ENCODE measurements around the gene NTPCR. TPM values are rescaled to one million over a fixed set of nuclear protein-coding genes. Genes with fewer than 3 reads are reported as not detected.

NTPCR gene
- total and polyA plus RNA-seq, 2 donors (not counting 3 experiments of a cell fraction or from before 2014, with no cell fraction given), result 13.2 to 35.3 TPM

DNA sequence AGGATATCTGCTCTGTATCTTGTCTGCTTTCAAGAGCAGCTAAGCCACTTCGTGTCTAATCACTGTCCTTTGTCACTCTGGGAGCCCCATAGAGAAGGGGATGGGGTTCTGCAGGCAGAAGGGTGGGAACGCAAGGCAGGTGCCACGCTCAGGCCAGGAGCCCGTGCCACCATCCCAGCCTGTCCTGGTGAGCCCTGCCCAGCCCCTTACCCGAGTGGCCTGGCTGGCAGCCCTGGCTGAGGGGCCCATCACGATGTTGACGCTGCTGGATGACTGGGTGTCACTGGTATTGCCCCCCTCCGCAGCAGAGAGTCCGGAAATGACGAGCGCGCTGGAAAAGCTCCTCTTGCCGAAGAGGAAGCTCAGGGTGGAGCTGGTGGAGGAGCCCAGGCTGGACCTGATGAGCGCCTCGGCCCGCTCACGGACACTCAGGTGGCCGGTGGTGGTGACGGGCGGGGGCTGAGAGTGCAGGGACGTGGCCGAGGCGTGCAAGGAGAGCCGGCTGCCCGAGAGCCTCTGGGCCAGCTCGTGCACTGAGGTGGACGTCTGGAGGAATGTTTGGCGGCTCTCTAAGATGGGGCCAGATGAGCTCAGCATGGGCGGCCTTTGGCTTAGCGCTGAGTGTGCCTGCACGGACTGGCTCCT lies 35.6 kb downstream of the NTPCR start:
- CTCF ChIA-PET, result no interaction called here
- no peak for FAIRE-seq
- DNase-seq (ENCODE audit: low read depth, low spot score), result no peak
- H3K4me1 ChIP-seq (ENCODE audit: control insufficient read depth, extremely low read depth, insufficient read depth, low read length), result no peaks in the 10 kb centered on the region
- H3K36me3 ChIP-seq (ENCODE audit: control insufficient read depth in 2 of 2, extremely low read depth in 1 of 2, insufficient read depth in 2 of 2, low read length in 2 of 2), result no peaks in the 10 kb centered on the region
- H2AFZ ChIP-seq (ENCODE audit: low read depth, low read length), result no peak overlapping the region
- POLR2A ChIA-PET, result no interaction called here
- H3K27me3 ChIP-seq (ENCODE audit: control insufficient read depth in 2 of 2, insufficient read depth in 2 of 2, low read length in 2 of 2), result no peaks in the 10 kb centered on the region
- dilution Hi-C loops (cut with MboI; ENCODE audit: extremely low pct_ligation_motif_present, low sequenced_read_pairs) (no loop called here), intact Hi-C loops (cut with micrococcal nuclease) (no loop called here)
- H4K20me1 ChIP-seq (replicated peaks; ENCODE audit: control insufficient read depth, extremely low read depth, insufficient read depth, low read length), result no peaks in the 10 kb centered on the region
- H3K9me1 ChIP-seq (replicated peaks; ENCODE audit: control insufficient read depth, extremely low read depth, insufficient read depth, low read length), result no peaks in the 10 kb centered on the region
- TF ChIP-seq JUN (IDR thresholded peaks at IDR 0.05; ENCODE audit: borderline replicate concordance, insufficient read depth, insufficient read length, low read depth) (no peak), MYC (IDR thresholded peaks at IDR 0.05; ENCODE audit: low read depth, low read length) (no peak), GATA2 (IDR thresholded peaks at IDR 0.05; ENCODE audit: insufficient read depth, insufficient read length, low read depth, low read length) (no peak), POLR2AphosphoS5 (IDR thresholded peaks at IDR 0.05; ENCODE audit: insufficient read depth, low read depth, low read length) (no peak), EZH2 (IDR thresholded peaks at IDR 0.05; ENCODE audit: borderline replicate concordance, low read depth, low read length, severe bottlenecking) (no peak), POLR2A (IDR thresholded peaks at IDR 0.05; ENCODE audit: low read depth, low read length) (no peak), FOS (IDR thresholded peaks at IDR 0.05; ENCODE audit: borderline replicate concordance, insufficient read depth, low read length) (no peak)
- TF ChIP-seq, protein P1, sequence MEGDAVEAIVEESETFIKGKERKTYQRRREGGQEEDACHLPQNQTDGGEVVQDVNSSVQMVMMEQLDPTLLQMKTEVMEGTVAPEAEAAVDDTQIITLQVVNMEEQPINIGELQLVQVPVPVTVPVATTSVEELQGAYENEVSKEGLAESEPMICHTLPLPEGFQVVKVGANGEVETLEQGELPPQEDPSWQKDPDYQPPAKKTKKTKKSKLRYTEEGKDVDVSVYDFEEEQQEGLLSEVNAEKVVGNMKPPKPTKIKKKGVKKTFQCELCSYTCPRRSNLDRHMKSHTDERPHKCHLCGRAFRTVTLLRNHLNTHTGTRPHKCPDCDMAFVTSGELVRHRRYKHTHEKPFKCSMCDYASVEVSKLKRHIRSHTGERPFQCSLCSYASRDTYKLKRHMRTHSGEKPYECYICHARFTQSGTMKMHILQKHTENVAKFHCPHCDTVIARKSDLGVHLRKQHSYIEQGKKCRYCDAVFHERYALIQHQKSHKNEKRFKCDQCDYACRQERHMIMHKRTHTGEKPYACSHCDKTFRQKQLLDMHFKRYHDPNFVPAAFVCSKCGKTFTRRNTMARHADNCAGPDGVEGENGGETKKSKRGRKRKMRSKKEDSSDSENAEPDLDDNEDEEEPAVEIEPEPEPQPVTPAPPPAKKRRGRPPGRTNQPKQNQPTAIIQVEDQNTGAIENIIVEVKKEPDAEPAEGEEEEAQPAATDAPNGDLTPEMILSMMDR (IDR thresholded peaks at IDR 0.05; ENCODE audit: extremely low read depth in 1 of 2, insufficient read depth in 1 of 2, low read depth in 1 of 2, low read length in 2 of 2), result no peak
- TF ChIP-seq, protein P2, sequence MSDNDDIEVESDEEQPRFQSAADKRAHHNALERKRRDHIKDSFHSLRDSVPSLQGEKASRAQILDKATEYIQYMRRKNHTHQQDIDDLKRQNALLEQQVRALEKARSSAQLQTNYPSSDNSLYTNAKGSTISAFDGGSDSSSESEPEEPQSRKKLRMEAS (IDR thresholded peaks at IDR 0.05; ENCODE audit: insufficient read depth, insufficient read length), result no peak
- H3K79me2 ChIP-seq (ENCODE audit: control insufficient read depth, insufficient read depth, low read length), result no peaks in the 10 kb centered on the region
- no peak overlapping the region for H3K9ac ChIP-seq (replicated peaks; ENCODE audit: extremely low read depth, insufficient read depth, low read length)
- no TSS peak for BruUV-seq (replicated peaks)
- no peaks in the 10 kb centered on the region for H3K9me3 ChIP-seq (replicated peaks; ENCODE audit: control insufficient read depth, insufficient read depth, low read length)
- H3K4me3 ChIP-seq (replicated peaks in 1 of 3; ENCODE audit: insufficient read depth in 1 of 3, low read depth in 1 of 3, low read length in 3 of 3), result no peak overlapping the region
- no peak overlapping the region for H3K27ac ChIP-seq (ENCODE audit: insufficient read depth, low read depth, low read length)
- no peak overlapping the region for H3K4me2 ChIP-seq (ENCODE audit: insufficient read depth, low read length)
